Measurements from ENCODE around the gene SSBP3. TPM values are rescaled to one million over a fixed set of nuclear protein-coding genes. Genes with fewer than 3 reads are reported as not detected.

SSBP3 gene
- total and polyA plus RNA-seq, 9 donors, result 41.2 to 247 (median 156) TPM

GRCh38 chr1:54204199-54204598, 202.0 kb downstream of the SSBP3 start:
- TF ChIP-seq EP300 (IDR thresholded peaks at IDR 0.05) (no peak), POLR2A (IDR thresholded peaks at IDR 0.05) (no peak), CTCF (IDR thresholded peaks at IDR 0.05) (no peak)
- Histone ChIP-seq H3K27ac (no peak overlapping the region), H3K27me3 (no peaks in the 10 kb centered on the region), H3K36me3 (peaks cover 3% of the 10 kb centered on the region), H3K9me3 (no peaks in the 10 kb centered on the region), H3K4me1 (ENCODE audit: insufficient read depth) (peaks cover 4% of the 10 kb centered on the region), H3K4me3 (no peak overlapping the region)
- 73 to 77% (median 75%) methylated on average over 7 of the region's 7 CpGs for WGBS, 3 donors
- intact Hi-C loops (cut with DNase I), result no loop called here
- no peak for DNase-seq

- H3K9me3 ChIP-seq, result no peaks in the 10 kb centered on the region
- peaks cover 3% of the 10 kb centered on the region for H3K36me3 ChIP-seq
- peaks cover 4% of the 10 kb centered on the region for H3K4me1 ChIP-seq (ENCODE audit: insufficient read depth)
- no peak for DNase-seq
- peak overlapping the region; percentile 37 to 72 for H3K27ac ChIP-seq
- peak overlapping the region; percentile 86 for H3K4me3 ChIP-seq
- no peak for TF ChIP-seq CTCF (IDR thresholded peaks at IDR 0.05)
- no peak for TF ChIP-seq POLR2A (IDR thresholded peaks at IDR 0.05)
- TF ChIP-seq EP300 (IDR thresholded peaks at IDR 0.05), result no peak
- WGBS, 3 donors, result 1 to 3% (median 1%) methylated on average over 15 of the region's 15 CpGs
- H3K27me3 ChIP-seq, result no peaks in the 10 kb centered on the region
- intact Hi-C loops (cut with DNase I), result no loop called here
Observed at GRCh38 chr1:54200519-54200997, 205.6 kb downstream of the SSBP3 start.

- H3K27ac ChIP-seq, result peak within 1 kb of the TSS; percentile 37 to 72
- peaks cover 4% of the 10 kb centered on the region for H3K4me1 ChIP-seq (ENCODE audit: insufficient read depth)
- WGBS, 3 donors, result 0% methylated on average over 41 to 51 of the region's 51 CpGs
- peak within 1 kb of the TSS; percentile 86 for H3K4me3 ChIP-seq
- peak; percentile 90 to 93 (median 91) for DNase-seq
- H3K27me3 ChIP-seq, result no peaks in the 10 kb centered on the region
- intact Hi-C loops (cut with DNase I), result no loop called here
- no peaks in the 10 kb centered on the region for H3K36me3 ChIP-seq
- no peaks in the 10 kb centered on the region for H3K9me3 ChIP-seq
- TF ChIP-seq POLR2A (IDR thresholded peaks at IDR 0.05), result peak; percentile 39
- no peak for TF ChIP-seq CTCF (IDR thresholded peaks at IDR 0.05)
Observed at GRCh38 chr1:54199765-54200518, 206.3 kb downstream of the SSBP3 start, which contains the start of the genes CYB5RL and MRPL37. Gene CYB5RL (minus strand): TSS chr1:54200030. CDS start chr1:54195616, 4,414 bp downstream. Gene MRPL37 (plus strand): TSS chr1:54200167. CDS start chr1:54200244, 77 bp downstream.

- Histone ChIP-seq H3K27ac (no peak overlapping the region), H3K36me3 (no peaks in the 10 kb centered on the region), H3K27me3 (no peaks in the 10 kb centered on the region), H3K4me1 (ENCODE audit: insufficient read depth) (peaks cover 4% of the 10 kb centered on the region), H3K4me3 (peak overlapping the region; percentile 86), H3K9me3 (no peaks in the 10 kb centered on the region)
- no peak for TF ChIP-seq POLR2A (IDR thresholded peaks at IDR 0.05)
- TF ChIP-seq CTCF (IDR thresholded peaks at IDR 0.05), result no peak
- TF ChIP-seq EP300 (IDR thresholded peaks at IDR 0.05), result no peak
- WGBS, 3 donors, result 11 to 16% (median 15%) methylated on average over 17 of the region's 17 CpGs
- no peak for DNase-seq
- intact Hi-C loops (cut with DNase I), result no loop called here
Observed at GRCh38 chr1:54199151-54199764, 206.9 kb downstream of the SSBP3 start.
